ENCODE results near the gene SNX14.

DNA sequence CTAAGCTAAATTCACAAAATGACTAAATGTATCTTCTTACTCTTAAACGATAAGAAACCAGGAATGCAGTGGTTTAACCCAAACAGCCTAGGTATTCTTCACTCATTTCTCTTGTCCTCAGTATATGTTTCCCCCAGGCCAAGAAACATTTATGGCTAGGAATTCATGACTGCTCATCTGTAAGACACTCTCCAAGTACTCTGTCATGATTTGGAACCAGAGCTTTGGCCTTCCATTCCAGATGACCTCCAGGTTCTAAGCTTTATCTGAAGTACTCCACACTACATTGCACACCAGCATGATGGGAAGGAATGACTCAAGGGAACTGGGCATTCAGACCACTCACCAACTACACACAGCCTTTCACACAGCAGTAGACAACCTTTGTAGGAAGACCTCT is 114.5 kb downstream of the SNX14 start:
- TF ChIP-seq ZNF8 (CRISPR knock-in tag; IDR thresholded peaks at IDR 0.05) (no peak), RARB (CRISPR knock-in tag; IDR thresholded peaks at IDR 0.05) (no peak)
- TF ChIP-seq, protein P1, sequence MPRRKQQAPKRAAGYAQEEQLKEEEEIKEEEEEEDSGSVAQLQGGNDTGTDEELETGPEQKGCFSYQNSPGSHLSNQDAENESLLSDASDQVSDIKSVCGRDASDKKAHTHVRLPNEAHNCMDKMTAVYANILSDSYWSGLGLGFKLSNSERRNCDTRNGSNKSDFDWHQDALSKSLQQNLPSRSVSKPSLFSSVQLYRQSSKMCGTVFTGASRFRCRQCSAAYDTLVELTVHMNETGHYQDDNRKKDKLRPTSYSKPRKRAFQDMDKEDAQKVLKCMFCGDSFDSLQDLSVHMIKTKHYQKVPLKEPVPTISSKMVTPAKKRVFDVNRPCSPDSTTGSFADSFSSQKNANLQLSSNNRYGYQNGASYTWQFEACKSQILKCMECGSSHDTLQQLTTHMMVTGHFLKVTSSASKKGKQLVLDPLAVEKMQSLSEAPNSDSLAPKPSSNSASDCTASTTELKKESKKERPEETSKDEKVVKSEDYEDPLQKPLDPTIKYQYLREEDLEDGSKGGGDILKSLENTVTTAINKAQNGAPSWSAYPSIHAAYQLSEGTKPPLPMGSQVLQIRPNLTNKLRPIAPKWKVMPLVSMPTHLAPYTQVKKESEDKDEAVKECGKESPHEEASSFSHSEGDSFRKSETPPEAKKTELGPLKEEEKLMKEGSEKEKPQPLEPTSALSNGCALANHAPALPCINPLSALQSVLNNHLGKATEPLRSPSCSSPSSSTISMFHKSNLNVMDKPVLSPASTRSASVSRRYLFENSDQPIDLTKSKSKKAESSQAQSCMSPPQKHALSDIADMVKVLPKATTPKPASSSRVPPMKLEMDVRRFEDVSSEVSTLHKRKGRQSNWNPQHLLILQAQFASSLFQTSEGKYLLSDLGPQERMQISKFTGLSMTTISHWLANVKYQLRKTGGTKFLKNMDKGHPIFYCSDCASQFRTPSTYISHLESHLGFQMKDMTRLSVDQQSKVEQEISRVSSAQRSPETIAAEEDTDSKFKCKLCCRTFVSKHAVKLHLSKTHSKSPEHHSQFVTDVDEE (CRISPR knock-in tag; IDR thresholded peaks at IDR 0.05): no peak
